HEK293 (cell line): Measurements from ENCODE around the gene OR11A1.

Experiments
- CTCF ChIA-PET: fragments of 350-600 bp; formaldehyde crosslinking; extraction: SDS; loops from one replicate; lab custom pipeline; 2021; ENCODE audit warnings: antibody characterized with exemption; lab: Yijun Ruan, JAX
- POLR2A ChIA-PET: fragments of 300-600 bp; formaldehyde crosslinking; extraction: SDS; loops from one replicate; lab custom pipeline; 2020; ENCODE audit warnings: antibody characterized with exemption, inconsistent platforms; lab: Yijun Ruan, JAX
- H3K27ac ChIP-seq: fragments of 200-500 bp; sonication (Bioruptor generic); 2 replicates; pipeline ENCODE4 v1.5.1; 2014; ENCODE audit warnings: low read depth, low read length, control low read depth, inconsistent platforms; ENCODE audit errors: extremely low read depth
- H3K36me3 ChIP-seq, 2 experiments: fragments of 200-500 bp in 1 of 2; sonication (Bioruptor generic) in 1 of 2; 1 replicate in 1 of 2; 2 replicates in 1 of 2; pipeline ENCODE4 v1.5.1; 2014 to 2017; ENCODE audit warnings: inconsistent platforms in 2 of 2, low read length in 2 of 2; ENCODE audit not compliant: control insufficient read depth in 2 of 2, insufficient read depth in 1 of 2
- H3K4me1 ChIP-seq: fragments of 200-500 bp; sonication (Bioruptor generic); 2 replicates; pipeline ENCODE4 v1.5.1; 2014; ENCODE audit warnings: mild to moderate bottlenecking, low read length, inconsistent platforms; ENCODE audit not compliant: control insufficient read depth, insufficient read depth
- H3K4me3 ChIP-seq: 2 replicates; pipeline ENCODE4 v1.5.1; 2011; ENCODE audit warnings: low read depth, mild to moderate bottlenecking, control low read depth, low read length, moderate library complexity
- H3K9me3 ChIP-seq: fragments of 200-500 bp; sonication (Bioruptor generic); 2 replicates; pipeline ENCODE4 v1.5.1; 2014; ENCODE audit warnings: low read depth, low read length, inconsistent platforms; ENCODE audit not compliant: control insufficient read depth, insufficient read depth
- GLIS2 ChIP-seq: fragments of 450-650 bp; formaldehyde crosslinking; IDR thresholded peaks from 2 replicates; pipeline ENCODE4 v1.5.1; 2016; ENCODE audit warnings: missing biosample characterization, missing genetic modification characterization
- HIC1 ChIP-seq: fragments of 450-650 bp; formaldehyde crosslinking; IDR thresholded peaks from 2 replicates; pipeline ENCODE4 v1.5.1; 2016; ENCODE audit warnings: missing biosample characterization, missing genetic modification characterization
- OVOL3 ChIP-seq: fragments of 450-650 bp; formaldehyde crosslinking; IDR thresholded peaks from 2 replicates; pipeline ENCODE4 v1.5.1; 2016; ENCODE audit warnings: missing biosample characterization, missing genetic modification characterization
- SCRT1 ChIP-seq: fragments of 450-650 bp; formaldehyde crosslinking; IDR thresholded peaks from 2 replicates; pipeline ENCODE4 v1.5.1; 2016; ENCODE audit warnings: missing biosample characterization, missing genetic modification characterization, borderline replicate concordance
- ZNF133 ChIP-seq: fragments of 450-650 bp; formaldehyde crosslinking; IDR thresholded peaks from 2 replicates; pipeline ENCODE4 v1.5.1; 2016; ENCODE audit warnings: missing biosample characterization, missing genetic modification characterization
- ZNF2 ChIP-seq: fragments of 450-650 bp; formaldehyde crosslinking; IDR thresholded peaks from 2 replicates; pipeline ENCODE4 v1.5.1; 2016; ENCODE audit warnings: missing biosample characterization, missing genetic modification characterization
- ZNF350 ChIP-seq: fragments of 450-650 bp; formaldehyde crosslinking; IDR thresholded peaks from 2 replicates; pipeline ENCODE4 v1.5.0; 2017; ENCODE audit warnings: missing biosample characterization, mild to moderate bottlenecking, missing genetic modification characterization
- ZNF416 ChIP-seq: fragments of 450-650 bp; formaldehyde crosslinking; IDR thresholded peaks from 2 replicates; pipeline ENCODE4 v1.5.1; 2016; ENCODE audit warnings: missing biosample characterization, missing genetic modification characterization
- ZNF660 ChIP-seq: fragments of 450-650 bp; IDR thresholded peaks from 2 replicates; pipeline ENCODE4 v1.5.1; 2018; ENCODE audit warnings: missing biosample characterization, mild to moderate bottlenecking, missing genetic modification characterization
- ZNF664 ChIP-seq: fragments of 450-650 bp; formaldehyde crosslinking; IDR thresholded peaks from 2 replicates; pipeline ENCODE4 v1.5.1; 2016; ENCODE audit warnings: missing biosample characterization, missing genetic modification characterization
- ZNF830 ChIP-seq: fragments of 450-650 bp; IDR thresholded peaks from 2 replicates; pipeline ENCODE4 v1.5.0; 2018; ENCODE audit warnings: missing biosample characterization, missing genetic modification characterization, low read depth, mild to moderate bottlenecking, moderate library complexity
- TF ChIP-seq, protein P1 (sequence below): fragments of 450-650 bp; formaldehyde crosslinking; IDR thresholded peaks from 2 replicates; pipeline ENCODE4 v1.5.1; 2016; ENCODE audit warnings: missing biosample characterization, missing genetic modification characterization, borderline replicate concordance
- TF ChIP-seq, protein P2 (sequence below): fragments of 450-650 bp; formaldehyde crosslinking; IDR thresholded peaks from 2 replicates; pipeline ENCODE4 v1.5.1; 2016; ENCODE audit warnings: missing biosample characterization, missing genetic modification characterization
- TF ChIP-seq, protein P3 (sequence below): fragments of 450-650 bp; formaldehyde crosslinking; IDR thresholded peaks from 2 replicates; pipeline ENCODE4 v1.5.1; 2017; ENCODE audit warnings: missing biosample characterization, missing genetic modification characterization
- TF ChIP-seq, protein P4 (sequence below): fragments of 450-650 bp; formaldehyde crosslinking; IDR thresholded peaks from 2 replicates; pipeline ENCODE4 v1.5.1; 2017; ENCODE audit warnings: missing biosample characterization, mild to moderate bottlenecking, missing genetic modification characterization, moderate library complexity
- TF ChIP-seq, protein P5 (sequence below): fragments of 450-650 bp; formaldehyde crosslinking; IDR thresholded peaks from 2 replicates; pipeline ENCODE4 v1.5.1; 2017; ENCODE audit warnings: missing biosample characterization, missing genetic modification characterization

Gene OR11A1

DNA sequence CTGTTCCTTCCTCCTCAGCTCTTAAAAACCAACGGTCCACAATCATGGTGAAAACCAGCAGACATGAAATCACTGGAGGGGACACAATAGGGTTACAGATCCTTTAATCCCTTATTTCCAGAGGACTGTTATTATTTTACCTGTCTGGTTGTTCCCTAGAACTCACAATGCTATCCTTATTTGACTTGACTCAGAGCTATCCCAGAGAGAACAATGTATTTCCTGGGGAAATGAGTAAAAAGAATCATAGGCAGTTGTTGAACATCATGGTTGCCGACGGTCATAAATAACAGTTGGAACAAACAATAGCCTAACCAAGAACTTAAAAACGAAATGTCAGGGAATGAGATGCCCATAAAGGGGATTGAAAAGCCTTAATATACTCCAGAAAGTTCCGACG lies 9.4 kb upstream of the OR11A1 start:
- no peak for TF ChIP-seq ZNF2 (tag by site-specific recombination)
- no peak for TF ChIP-seq ZNF133 (tag by site-specific recombination)
- TF ChIP-seq, protein P1, sequence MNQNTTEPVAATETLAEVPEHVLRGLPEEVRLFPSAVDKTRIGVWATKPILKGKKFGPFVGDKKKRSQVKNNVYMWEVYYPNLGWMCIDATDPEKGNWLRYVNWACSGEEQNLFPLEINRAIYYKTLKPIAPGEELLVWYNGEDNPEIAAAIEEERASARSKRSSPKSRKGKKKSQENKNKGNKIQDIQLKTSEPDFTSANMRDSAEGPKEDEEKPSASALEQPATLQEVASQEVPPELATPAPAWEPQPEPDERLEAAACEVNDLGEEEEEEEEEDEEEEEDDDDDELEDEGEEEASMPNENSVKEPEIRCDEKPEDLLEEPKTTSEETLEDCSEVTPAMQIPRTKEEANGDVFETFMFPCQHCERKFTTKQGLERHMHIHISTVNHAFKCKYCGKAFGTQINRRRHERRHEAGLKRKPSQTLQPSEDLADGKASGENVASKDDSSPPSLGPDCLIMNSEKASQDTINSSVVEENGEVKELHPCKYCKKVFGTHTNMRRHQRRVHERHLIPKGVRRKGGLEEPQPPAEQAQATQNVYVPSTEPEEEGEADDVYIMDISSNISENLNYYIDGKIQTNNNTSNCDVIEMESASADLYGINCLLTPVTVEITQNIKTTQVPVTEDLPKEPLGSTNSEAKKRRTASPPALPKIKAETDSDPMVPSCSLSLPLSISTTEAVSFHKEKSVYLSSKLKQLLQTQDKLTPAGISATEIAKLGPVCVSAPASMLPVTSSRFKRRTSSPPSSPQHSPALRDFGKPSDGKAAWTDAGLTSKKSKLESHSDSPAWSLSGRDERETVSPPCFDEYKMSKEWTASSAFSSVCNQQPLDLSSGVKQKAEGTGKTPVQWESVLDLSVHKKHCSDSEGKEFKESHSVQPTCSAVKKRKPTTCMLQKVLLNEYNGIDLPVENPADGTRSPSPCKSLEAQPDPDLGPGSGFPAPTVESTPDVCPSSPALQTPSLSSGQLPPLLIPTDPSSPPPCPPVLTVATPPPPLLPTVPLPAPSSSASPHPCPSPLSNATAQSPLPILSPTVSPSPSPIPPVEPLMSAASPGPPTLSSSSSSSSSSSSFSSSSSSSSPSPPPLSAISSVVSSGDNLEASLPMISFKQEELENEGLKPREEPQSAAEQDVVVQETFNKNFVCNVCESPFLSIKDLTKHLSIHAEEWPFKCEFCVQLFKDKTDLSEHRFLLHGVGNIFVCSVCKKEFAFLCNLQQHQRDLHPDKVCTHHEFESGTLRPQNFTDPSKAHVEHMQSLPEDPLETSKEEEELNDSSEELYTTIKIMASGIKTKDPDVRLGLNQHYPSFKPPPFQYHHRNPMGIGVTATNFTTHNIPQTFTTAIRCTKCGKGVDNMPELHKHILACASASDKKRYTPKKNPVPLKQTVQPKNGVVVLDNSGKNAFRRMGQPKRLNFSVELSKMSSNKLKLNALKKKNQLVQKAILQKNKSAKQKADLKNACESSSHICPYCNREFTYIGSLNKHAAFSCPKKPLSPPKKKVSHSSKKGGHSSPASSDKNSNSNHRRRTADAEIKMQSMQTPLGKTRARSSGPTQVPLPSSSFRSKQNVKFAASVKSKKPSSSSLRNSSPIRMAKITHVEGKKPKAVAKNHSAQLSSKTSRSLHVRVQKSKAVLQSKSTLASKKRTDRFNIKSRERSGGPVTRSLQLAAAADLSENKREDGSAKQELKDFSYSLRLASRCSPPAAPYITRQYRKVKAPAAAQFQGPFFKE: no peak
- TF ChIP-seq, protein P2, sequence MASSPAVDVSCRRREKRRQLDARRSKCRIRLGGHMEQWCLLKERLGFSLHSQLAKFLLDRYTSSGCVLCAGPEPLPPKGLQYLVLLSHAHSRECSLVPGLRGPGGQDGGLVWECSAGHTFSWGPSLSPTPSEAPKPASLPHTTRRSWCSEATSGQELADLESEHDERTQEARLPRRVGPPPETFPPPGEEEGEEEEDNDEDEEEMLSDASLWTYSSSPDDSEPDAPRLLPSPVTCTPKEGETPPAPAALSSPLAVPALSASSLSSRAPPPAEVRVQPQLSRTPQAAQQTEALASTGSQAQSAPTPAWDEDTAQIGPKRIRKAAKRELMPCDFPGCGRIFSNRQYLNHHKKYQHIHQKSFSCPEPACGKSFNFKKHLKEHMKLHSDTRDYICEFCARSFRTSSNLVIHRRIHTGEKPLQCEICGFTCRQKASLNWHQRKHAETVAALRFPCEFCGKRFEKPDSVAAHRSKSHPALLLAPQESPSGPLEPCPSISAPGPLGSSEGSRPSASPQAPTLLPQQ (tag by site-specific recombination): no peak
- TF ChIP-seq ZNF416 (tag by site-specific recombination): no peak
- TF ChIP-seq ZNF350: no peak
- no peak for TF ChIP-seq OVOL3 (tag by site-specific recombination)
- Histone ChIP-seq H3K4me3 (no peak overlapping the region), H3K27ac (no peak overlapping the region), H3K4me1 (no peaks in the 10 kb centered on the region), H3K36me3 (no peaks in the 10 kb centered on the region), H3K9me3 (no peaks in the 10 kb centered on the region)
- POLR2A ChIA-PET: no interaction called here
- CTCF ChIA-PET: interaction anchor here (1.2 to 1.5 kb wide), 3 partner anchors 13 to 124 kb away, joined by 3 to 6 read pairs (median 4); no protein-coding TSS in a partner anchor

DNA sequence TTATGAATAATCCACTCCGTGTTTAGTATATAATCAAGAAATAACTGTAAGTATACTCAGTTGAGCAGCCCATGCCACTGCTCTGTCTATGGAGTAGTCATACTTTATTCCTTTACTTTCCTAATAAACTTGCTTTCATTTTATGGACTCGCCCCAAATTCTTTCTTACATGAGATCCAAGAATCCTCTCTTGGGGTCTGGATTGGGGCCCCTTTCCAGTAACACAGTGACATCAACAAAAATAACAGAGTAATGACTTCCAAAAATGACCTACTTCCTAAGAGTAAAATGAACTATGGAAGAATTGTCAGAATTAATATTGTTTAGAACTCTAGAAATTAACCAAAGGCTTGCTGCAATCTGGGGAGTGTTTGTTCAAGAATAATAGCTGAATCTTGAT lies 8.9 kb upstream of the OR11A1 start:
- H3K9me3 ChIP-seq: no peaks in the 10 kb centered on the region
- TF ChIP-seq GLIS2 (tag by site-specific recombination) (no peak), ZNF660 (tag by site-specific recombination) (no peak)
- TF ChIP-seq, protein P3, sequence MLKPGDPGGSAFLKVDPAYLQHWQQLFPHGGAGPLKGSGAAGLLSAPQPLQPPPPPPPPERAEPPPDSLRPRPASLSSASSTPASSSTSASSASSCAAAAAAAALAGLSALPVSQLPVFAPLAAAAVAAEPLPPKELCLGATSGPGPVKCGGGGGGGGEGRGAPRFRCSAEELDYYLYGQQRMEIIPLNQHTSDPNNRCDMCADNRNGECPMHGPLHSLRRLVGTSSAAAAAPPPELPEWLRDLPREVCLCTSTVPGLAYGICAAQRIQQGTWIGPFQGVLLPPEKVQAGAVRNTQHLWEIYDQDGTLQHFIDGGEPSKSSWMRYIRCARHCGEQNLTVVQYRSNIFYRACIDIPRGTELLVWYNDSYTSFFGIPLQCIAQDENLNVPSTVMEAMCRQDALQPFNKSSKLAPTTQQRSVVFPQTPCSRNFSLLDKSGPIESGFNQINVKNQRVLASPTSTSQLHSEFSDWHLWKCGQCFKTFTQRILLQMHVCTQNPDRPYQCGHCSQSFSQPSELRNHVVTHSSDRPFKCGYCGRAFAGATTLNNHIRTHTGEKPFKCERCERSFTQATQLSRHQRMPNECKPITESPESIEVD (tag by site-specific recombination): no peak
- no peaks in the 10 kb centered on the region for H3K36me3 ChIP-seq

DNA sequence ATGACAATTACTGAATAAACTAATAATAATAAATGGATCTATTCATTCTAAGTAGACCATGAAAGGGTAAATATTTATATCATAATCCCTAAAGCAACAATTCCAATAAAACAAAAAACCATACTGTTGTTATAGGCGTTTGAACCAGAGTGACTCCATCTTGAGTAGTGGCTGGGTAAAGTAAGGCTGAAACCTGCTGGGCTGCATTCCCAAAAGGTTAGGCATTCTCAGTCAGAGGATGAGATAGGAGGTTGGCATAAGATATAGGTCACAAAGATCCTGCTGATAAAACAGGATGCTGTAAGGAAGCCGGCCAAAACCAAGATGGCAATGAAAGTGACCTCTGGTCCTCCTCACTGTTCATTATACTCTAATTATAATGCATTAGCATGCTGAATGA lies 8.4 kb upstream of the OR11A1 start:
- Histone ChIP-seq H3K9me3 (no peaks in the 10 kb centered on the region), H3K4me1 (no peaks in the 10 kb centered on the region), H3K27ac (no peak overlapping the region), H3K36me3 (no peaks in the 10 kb centered on the region), H3K4me3 (no peak overlapping the region)
- ChIA-PET CTCF (no interaction called here), POLR2A (no interaction called here)
- TF ChIP-seq SCRT1 (tag by site-specific recombination) (no peak), ZNF133 (tag by site-specific recombination) (no peak), HIC1 (no peak), ZNF830 (tag by site-specific recombination) (no peak), ZNF664 (tag by site-specific recombination) (no peak)
- TF ChIP-seq, protein P4, sequence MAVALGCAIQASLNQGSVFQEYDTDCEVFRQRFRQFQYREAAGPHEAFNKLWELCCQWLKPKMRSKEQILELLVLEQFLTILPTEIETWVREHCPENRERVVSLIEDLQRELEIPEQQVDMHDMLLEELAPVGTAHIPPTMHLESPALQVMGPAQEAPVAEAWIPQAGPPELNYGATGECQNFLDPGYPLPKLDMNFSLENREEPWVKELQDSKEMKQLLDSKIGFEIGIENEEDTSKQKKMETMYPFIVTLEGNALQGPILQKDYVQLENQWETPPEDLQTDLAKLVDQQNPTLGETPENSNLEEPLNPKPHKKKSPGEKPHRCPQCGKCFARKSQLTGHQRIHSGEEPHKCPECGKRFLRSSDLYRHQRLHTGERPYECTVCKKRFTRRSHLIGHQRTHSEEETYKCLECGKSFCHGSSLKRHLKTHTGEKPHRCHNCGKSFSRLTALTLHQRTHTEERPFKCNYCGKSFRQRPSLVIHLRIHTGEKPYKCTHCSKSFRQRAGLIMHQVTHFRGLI (tag by site-specific recombination): no peak
- TF ChIP-seq, protein P5, sequence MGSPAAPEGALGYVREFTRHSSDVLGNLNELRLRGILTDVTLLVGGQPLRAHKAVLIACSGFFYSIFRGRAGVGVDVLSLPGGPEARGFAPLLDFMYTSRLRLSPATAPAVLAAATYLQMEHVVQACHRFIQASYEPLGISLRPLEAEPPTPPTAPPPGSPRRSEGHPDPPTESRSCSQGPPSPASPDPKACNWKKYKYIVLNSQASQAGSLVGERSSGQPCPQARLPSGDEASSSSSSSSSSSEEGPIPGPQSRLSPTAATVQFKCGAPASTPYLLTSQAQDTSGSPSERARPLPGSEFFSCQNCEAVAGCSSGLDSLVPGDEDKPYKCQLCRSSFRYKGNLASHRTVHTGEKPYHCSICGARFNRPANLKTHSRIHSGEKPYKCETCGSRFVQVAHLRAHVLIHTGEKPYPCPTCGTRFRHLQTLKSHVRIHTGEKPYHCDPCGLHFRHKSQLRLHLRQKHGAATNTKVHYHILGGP (tag by site-specific recombination): no peak

More for the DNA sequence above, 8.9 kb upstream of the OR11A1 start:
- CTCF ChIA-PET: interaction anchor here (1.3 to 1.5 kb wide), 2 partner anchors 13 to 124 kb away, joined by 4 to 6 read pairs; no protein-coding TSS in a partner anchor
- no peaks in the 10 kb centered on the region for H3K4me1 ChIP-seq
- POLR2A ChIA-PET: no interaction called here
- no peak overlapping the region for H3K27ac ChIP-seq
- no peak overlapping the region for H3K4me3 ChIP-seq
